Psoas muscle (tissue), 8 donors: Measurements from ENCODE around the gene SLCO2A1. TPM values are rescaled to one million over a fixed set of nuclear protein-coding genes. Genes with fewer than 3 reads are reported as not detected.

ENCODE experiments used
- ATAC-seq, 4 donors: fragments of 200-7000 bp; cut with Tn5 transposase; one replicate each; pipeline ENCODE4 v1.9.1; 2020; ENCODE audit warnings: moderate library complexity in 3 of 4, mild to moderate bottlenecking in 2 of 4
- DNase-seq, 2 donors: peaks; one replicate each; pipeline ENCODE4 v3.0.0-alpha.2; 2020
- H3K27ac ChIP-seq: fragments of 200-600 bp; one replicate; pipeline ENCODE4 v1.8.0; 2022
- H3K27me3 ChIP-seq, 3 donors: fragments of 200-600 bp in 1 of 3; one replicate each; pipeline versions ENCODE4 v1.6.1 to v1.8.0; 2013 to 2022; ENCODE audit warnings: low read length in 2 of 3, mild to moderate bottlenecking in 2 of 3, moderate library complexity in 1 of 3; ENCODE audit not compliant: insufficient read depth in 3 of 3
- H3K36me3 ChIP-seq, 2 donors: fragments of 200-600 bp in 1 of 2; one replicate each; pipeline versions ENCODE4 v1.6.1 to v1.8.0; 2013 to 2022; ENCODE audit warnings: low read depth in 1 of 2, mild to moderate bottlenecking in 1 of 2, moderate library complexity in 1 of 2; ENCODE audit not compliant: insufficient read depth in 1 of 2
- H3K4me1 ChIP-seq: fragments of 200-600 bp; one replicate; pipeline ENCODE4 v1.8.0; 2022
- H3K4me3 ChIP-seq: fragments of 200-600 bp; one replicate; pipeline ENCODE4 v1.8.0; 2022; ENCODE audit warnings: mild to moderate bottlenecking
- H3K9me3 ChIP-seq: fragments of 200-600 bp; one replicate; pipeline ENCODE4 v1.8.0; 2022
- CTCF ChIP-seq: fragments of 200-600 bp; IDR thresholded peaks from one replicate; pipeline ENCODE4 v1.8.0; 2022; ENCODE audit warnings: antibody characterized with exemption
- WGBS, 3 donors: extraction: QIAGEN DNeasy Blood & Tissue Kit; methylation state at CpG; one replicate each; pipeline versions ENCODE4 v1.1.6 to v1.1.7; 2013; 5-methylcytosine and 5-hydroxymethylcytosine counted together
- intact Hi-C, 2 donors: fragments of 100-400 bp; cut with DNase I; formaldehyde crosslinking; loops; one replicate each; pipeline versions ENCODE4 v1.11.0 to v1.14.2; 2022
- polyA plus RNA-seq, 3 donors: library from polyadenylated mRNA; stranded (reverse); fragments of 200-250 nt; gene quantifications; one replicate each; pipeline ENCODE4 v1.2.3, GENCODE V29; 2013
- total RNA-seq, 4 donors: library from RNA; stranded (reverse); fragmentation: NEBNext Ultra II Directional in 2 of 4; extraction: Animal tissue kit (Norgen Biotek cat#: 25700) in 2 of 4; gene quantifications; one replicate each; pipeline versions ENCODE4 v1.2.1 to v1.2.4, GENCODE V29; 2021 to 2023
- donor health status: healthy with polysubstance abuse.
- donor health status: DM: no; HTN: no; CAD: no; lungs with moderate emphysema.
- donor health status: Bipolar disorder and iron deficiency.
- donor health status: healthy.
- donor health status: DM: yes; HTN: yes; CAD: no.
- donor health status: DM: no; HTN: no; CAD: no.
- donor health status: DM: no; HTN: no; CAD: no.
- donor health status: DM: yes; HTN: yes; CAD: no.

The SLCO2A1 gene
- total and polyA plus RNA-seq, 7 donors: 0.72 to 5.2 (median 3.7) TPM

- no peak for TF ChIP-seq CTCF
- Histone ChIP-seq H3K4me3 (no peak overlapping the region), H3K36me3 (no peaks in the 10 kb centered on the region), H3K9me3 (no peaks in the 10 kb centered on the region), H3K27ac (no peak overlapping the region), H3K27me3 (no peaks in the 10 kb centered on the region), H3K4me1 (peaks cover under 1% of the 10 kb centered on the region)
- ATAC-seq (no peak), DNase-seq (no peak)
- intact Hi-C loops: no loop called here
- 91 to 92% (median 92%) methylated on average over 7 of the region's 7 CpGs for WGBS, 3 donors
Measured at GRCh38 chr3:134055661-134056060, 25.9 kb upstream of the SLCO2A1 start.

GRCh38 chr3:134054881-134055280 is 25.2 kb upstream of the SLCO2A1 start:
- Histone ChIP-seq H3K4me1 (no peaks in the 10 kb centered on the region), H3K36me3 (no peaks in the 10 kb centered on the region), H3K27me3 (no peaks in the 10 kb centered on the region), H3K9me3 (no peaks in the 10 kb centered on the region), H3K4me3 (no peak overlapping the region), H3K27ac (no peak overlapping the region)
- intact Hi-C loops: no loop called here
- DNase-seq: no peak
- WGBS, 3 donors: 81 to 88% (median 85%) methylated on average over 3 of the region's 3 CpGs
- no peak for TF ChIP-seq CTCF
- ATAC-seq: no peak

- Histone ChIP-seq H3K9me3 (no peaks in the 10 kb centered on the region), H3K27ac (no peak overlapping the region), H3K4me3 (no peak overlapping the region), H3K27me3 (no peaks in the 10 kb centered on the region), H3K4me1 (no peaks in the 10 kb centered on the region), H3K36me3 (no peaks in the 10 kb centered on the region)
- intact Hi-C loops: no loop called here
- no peak for ATAC-seq
- whole genome bisulfite sequencing, 3 donors: 75 to 82% (median 78%) methylated on average over 4 to 5 of the region's 5 CpGs
- no peak for DNase-seq
- no peak for TF ChIP-seq CTCF
Measured at GRCh38 chr3:134054231-134054630, 24.5 kb upstream of the SLCO2A1 start.

GRCh38 chr3:134052370-134052769 is 22.6 kb upstream of the SLCO2A1 start:
- Histone ChIP-seq H3K4me1 (no peaks in the 10 kb centered on the region), H3K36me3 (no peaks in the 10 kb centered on the region), H3K4me3 (no peak overlapping the region), H3K9me3 (no peaks in the 10 kb centered on the region), H3K27me3 (no peaks in the 10 kb centered on the region), H3K27ac (no peak overlapping the region)
- DNase-seq (no peak), ATAC-seq (no peak)
- intact Hi-C loops: no loop called here
- WGBS, 3 donors: 73 to 77% (median 75%) methylated on average over 4 of the region's 4 CpGs
- TF ChIP-seq CTCF: no peak

- no peaks in the 10 kb centered on the region for H3K27me3 ChIP-seq
- no peak overlapping the region for H3K27ac ChIP-seq
- 80 to 95% (median 82%) methylated on average over 1 of the region's 1 CpG for WGBS, 3 donors
- H3K4me3 ChIP-seq: no peak overlapping the region
- intact Hi-C loops: no loop called here
- H3K9me3 ChIP-seq: peaks cover 6% of the 10 kb centered on the region
- no peaks in the 10 kb centered on the region for H3K36me3 ChIP-seq
- ATAC-seq (no peak), DNase-seq (no peak)
- no peaks in the 10 kb centered on the region for H3K4me1 ChIP-seq
- no peak for TF ChIP-seq CTCF
Measured at GRCh38 chr3:134049676-134050075, 20.0 kb upstream of the SLCO2A1 start.
